Measurements from ENCODE around the gene CGGBP1. TPM values are rescaled to one million over a fixed set of nuclear protein-coding genes. Genes with fewer than 3 reads are reported as not detected.

The CGGBP1 gene
- total and polyA plus RNA-seq, 5 donors from 2014 or later: 89.8 to 110 (median 101) TPM

GRCh38 chr3:88002448-88002847 is 56.4 kb downstream of the CGGBP1 start:
- Mint-ChIP-seq H3K36me3 (no peaks in the 10 kb centered on the region), H3K4me1 (peaks cover 2 to 14% (median 7%) of the 10 kb centered on the region in 4 donors), H3K9me3 (peaks cover 0 to 2% (median 0%) of the 10 kb centered on the region in 7 donors), H3K4me3 (no peak overlapping the region), H3K27me3 (peaks cover 43% of the 10 kb centered on the region), H3K27ac (no peak overlapping the region)
- ATAC-seq (ENCODE audit: low read depth in 2 of 2) (no peak), DNase-seq (no peak)
- Histone ChIP-seq H3K27ac (ENCODE audit: insufficient read depth, low read length, poor library complexity, severe bottlenecking) (no peak overlapping the region), H3K27me3 (ENCODE audit: control insufficient read depth, insufficient read depth, low read length) (peaks cover 10% of the 10 kb centered on the region), H3K4me1 (ENCODE audit: control insufficient read depth, insufficient read depth, low read length, poor library complexity, severe bottlenecking) (peaks cover under 1% of the 10 kb centered on the region), H3K36me3 (ENCODE audit: control insufficient read depth, insufficient read depth, low read length) (no peaks in the 10 kb centered on the region), H3K4me3 (ENCODE audit: low read depth, low read length) (no peak overlapping the region), H3K9me3 (ENCODE audit: control insufficient read depth in 2 of 2, low read length in 2 of 2) (no peaks in the 10 kb centered on the region)

Other genes starting within 250 kb of the CGGBP1 start
- gene ZNF654, start 250 bp upstream of the CGGBP1 start, total RNA-seq: 19.1 TPM
- gene ZNF654, start 250 bp upstream of the CGGBP1 start, polyA plus RNA-seq: 10 to 100 TPM; 10.4 to 17.1 (median 13.8) TPM
- gene C3orf38, start 91.0 kb upstream of the CGGBP1 start, total RNA-seq: 46.9 TPM
- 10 to 100 TPM; 20.0 to 25.4 (median 23.5) TPM for gene C3orf38, start 91.0 kb upstream of the CGGBP1 start, polyA plus RNA-seq

Data from CD4-positive, CD25-positive, alpha-beta regulatory T cell (primary cell).